AG09309 (cell line): ENCODE data around the gene RNF13.
A peak's percentile ranks its signal among the peaks of the same experiment; 100 is the strongest.
"Not testable (repeated sequence)": the region's sequence is repeated elsewhere in the genome, so short reads cannot be mapped to it uniquely, and the experiment has no call there.

Experiments
- DNase-seq: peaks from one replicate; pipeline ENCODE4 v3.0.0-alpha.2; 2010; ENCODE audit warnings: low read depth
- H3K4me3 ChIP-seq: 2 replicates; pipeline ENCODE4 v1.5.1; 2011; ENCODE audit warnings: mild to moderate bottlenecking, low read depth, low read length, moderate library complexity; ENCODE audit not compliant: control insufficient read depth
- CTCF ChIP-seq: IDR thresholded peaks from 2 replicates; pipeline ENCODE4 v1.5.1; 2011; ENCODE audit warnings: mild to moderate bottlenecking, low read depth, low read length, inconsistent platforms; ENCODE audit not compliant: insufficient read depth, control insufficient read depth; ENCODE audit errors: missing control alignments

Gene RNF13

GRCh38 chr3:149969940-149970715, 157.1 kb downstream of the RNF13 start:
- TF ChIP-seq CTCF, result no peak
- no peak for DNase-seq
- peak overlapping the region; percentile 74 for H3K4me3 ChIP-seq

GRCh38 chr3:149970716-149971402, 157.8 kb downstream of the RNF13 start, which contains the start of gene PFN2:
TSS of gene PFN2 (minus strand) at chr3:149970895. CDS start at chr3:149970856, 39 bp downstream.
- DNase-seq, result no peak
- no peak for TF ChIP-seq CTCF
- H3K4me3 ChIP-seq, result peak within 1 kb of the TSS; percentile 74

- TF ChIP-seq CTCF, result no peak
- peak overlapping the region; percentile 74 for H3K4me3 ChIP-seq
- DNase-seq, result no peak
Measured at GRCh38 chr3:149971403-149972075, 158.5 kb downstream of the RNF13 start.

- no peak for DNase-seq
- TF ChIP-seq CTCF, result no peak
- no peak overlapping the region for H3K4me3 ChIP-seq
Measured at GRCh38 chr3:149975919-149976318, 162.9 kb downstream of the RNF13 start.

- H3K4me3 ChIP-seq, result no peak overlapping the region
- no peak for DNase-seq
- TF ChIP-seq CTCF, result no peak
Measured at GRCh38 chr3:149977386-149977785, 164.4 kb downstream of the RNF13 start.

GRCh38 chr3:149981979-149982378, 169.0 kb downstream of the RNF13 start:
- DNase-seq, H3K4me3 ChIP-seq: not testable (repeated sequence)

- not testable (repeated sequence) for H3K4me3 ChIP-seq, DNase-seq
Measured at GRCh38 chr3:149983053-149983452, 170.0 kb downstream of the RNF13 start.
